Measurements from ENCODE around the gene ABT1. TPM values are rescaled to one million over a fixed set of nuclear protein-coding genes. Genes with fewer than 3 reads are reported as not detected.

The ABT1 gene
- total RNA-seq, 1 experiment from 2014 or later = 26.7 TPM

GRCh38 chr6:26593278-26594130 is 3.2 kb upstream of the ABT1 start (continued):
- TF ChIP-seq, protein P1, sequence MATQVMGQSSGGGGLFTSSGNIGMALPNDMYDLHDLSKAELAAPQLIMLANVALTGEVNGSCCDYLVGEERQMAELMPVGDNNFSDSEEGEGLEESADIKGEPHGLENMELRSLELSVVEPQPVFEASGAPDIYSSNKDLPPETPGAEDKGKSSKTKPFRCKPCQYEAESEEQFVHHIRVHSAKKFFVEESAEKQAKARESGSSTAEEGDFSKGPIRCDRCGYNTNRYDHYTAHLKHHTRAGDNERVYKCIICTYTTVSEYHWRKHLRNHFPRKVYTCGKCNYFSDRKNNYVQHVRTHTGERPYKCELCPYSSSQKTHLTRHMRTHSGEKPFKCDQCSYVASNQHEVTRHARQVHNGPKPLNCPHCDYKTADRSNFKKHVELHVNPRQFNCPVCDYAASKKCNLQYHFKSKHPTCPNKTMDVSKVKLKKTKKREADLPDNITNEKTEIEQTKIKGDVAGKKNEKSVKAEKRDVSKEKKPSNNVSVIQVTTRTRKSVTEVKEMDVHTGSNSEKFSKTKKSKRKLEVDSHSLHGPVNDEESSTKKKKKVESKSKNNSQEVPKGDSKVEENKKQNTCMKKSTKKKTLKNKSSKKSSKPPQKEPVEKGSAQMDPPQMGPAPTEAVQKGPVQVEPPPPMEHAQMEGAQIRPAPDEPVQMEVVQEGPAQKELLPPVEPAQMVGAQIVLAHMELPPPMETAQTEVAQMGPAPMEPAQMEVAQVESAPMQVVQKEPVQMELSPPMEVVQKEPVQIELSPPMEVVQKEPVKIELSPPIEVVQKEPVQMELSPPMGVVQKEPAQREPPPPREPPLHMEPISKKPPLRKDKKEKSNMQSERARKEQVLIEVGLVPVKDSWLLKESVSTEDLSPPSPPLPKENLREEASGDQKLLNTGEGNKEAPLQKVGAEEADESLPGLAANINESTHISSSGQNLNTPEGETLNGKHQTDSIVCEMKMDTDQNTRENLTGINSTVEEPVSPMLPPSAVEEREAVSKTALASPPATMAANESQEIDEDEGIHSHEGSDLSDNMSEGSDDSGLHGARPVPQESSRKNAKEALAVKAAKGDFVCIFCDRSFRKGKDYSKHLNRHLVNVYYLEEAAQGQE (IDR thresholded peaks at IDR 0.05; ENCODE audit: low read depth) = no peak
- TF ChIP-seq FOSL1 (IDR thresholded peaks at IDR 0.05; ENCODE audit: low read depth) (no peak), ZFX (IDR thresholded peaks at IDR 0.05) (no peak)

DNA sequence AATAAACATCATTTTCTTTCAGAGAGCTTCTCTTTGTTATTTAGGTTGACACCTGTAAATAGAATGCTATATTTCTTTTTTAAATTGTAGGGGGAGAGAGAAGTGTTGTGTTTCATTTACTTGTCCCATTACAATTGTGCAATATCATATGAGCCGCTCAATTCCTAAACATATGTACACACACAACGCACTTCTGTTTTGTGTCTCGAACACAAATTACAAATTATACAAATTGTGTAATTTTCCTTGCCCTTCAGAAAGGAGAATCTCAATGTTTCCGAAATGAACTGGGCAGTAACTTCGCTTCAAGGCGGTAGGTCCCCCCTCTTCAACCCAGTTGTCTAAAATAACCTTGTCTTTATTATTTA is 2.6 kb upstream of the ABT1 start:
- BruUV-seq (replicated peaks) = no TSS peak
- ChIA-PET RAD21 (ENCODE audit: low non-redundant PET in 1 of 2, low total read pairs in 2 of 2, uncharacterized antibody in 2 of 2, unreplicated experiment in 2 of 2) (interaction anchor here in 1 of 2 experiments (2.5 kb wide), 1 partner anchor 252 kb away, joined by 17 read pairs; no protein-coding TSS in a partner anchor), POLR2A (interaction anchor here (0.8 to 2.1 kb wide), 6 partner anchors 19 to 556 kb away, joined by 3 to 8 read pairs (median 6); a partner anchor contains a TSS), CTCF (interaction anchor here (0.7 to 4.2 kb wide), 9 partner anchors 12 to 279 kb away, joined by 3 to 60 read pairs (median 7); no protein-coding TSS in a partner anchor)
- Histone ChIP-seq H3K9ac (ENCODE audit: low read length) (no peak overlapping the region), H3K27me3 (ENCODE audit: insufficient read depth, low read length) (no peaks in the 10 kb centered on the region), H3K9me2 (ENCODE audit: insufficient read depth) (no peaks in the 10 kb centered on the region), H3K9me3 (ENCODE audit: control insufficient read depth in 1 of 2, insufficient read depth in 1 of 2, low read depth in 1 of 2, low read length in 2 of 2) (no peaks in the 10 kb centered on the region), H2AFZ (ENCODE audit: low read depth, low read length, poor library complexity, severe bottlenecking) (peak overlapping the region; percentile 69), H3K4me2 (ENCODE audit: low read length) (peak overlapping the region; percentile 92), H3K27ac (ENCODE audit: low read depth, low read length) (no peak overlapping the region; the same call in 1 of the 2 replicates), H3K79me2 (ENCODE audit: insufficient read depth, low read length) (peaks cover 22% of the 10 kb centered on the region), H4K20me1 (ENCODE audit: insufficient read depth) (no peaks in the 10 kb centered on the region), H3K4me3 (replicated peaks in 1 of 2; ENCODE audit: low read depth in 1 of 2, low read length in 2 of 2) (peak overlapping the region; percentile 10 to 15; a peak in 3 of 4 replicates), H3K36me3 (ENCODE audit: control insufficient read depth in 1 of 2, insufficient read depth in 2 of 2, low read length in 2 of 2) (peaks cover 0 to 6% of the 10 kb centered on the region in 2 experiments; a peak in 1 of 4 replicates), H3K4me1 (ENCODE audit: control insufficient read depth in 1 of 2, insufficient read depth in 2 of 2, low read length in 2 of 2) (peaks cover 19 to 43% of the 10 kb centered on the region in 2 experiments)
- intact Hi-C loops (cut with micrococcal nuclease) = loop anchor here (2.0 kb wide), 1 partner anchor 419 kb away; no protein-coding TSS in a partner anchor
- ATAC-seq = no peak
- no peak for DNase-seq (ENCODE audit: low read depth, low spot score)
- TF ChIP-seq, protein P1 (IDR thresholded peaks at IDR 0.05; ENCODE audit: low read depth) = no peak
- TF ChIP-seq ZNF274 (IDR thresholded peaks at IDR 0.05; ENCODE audit: low read depth, low read length) (no peak), ELF1 (IDR thresholded peaks at IDR 0.05; ENCODE audit: borderline replicate concordance, low read depth) (no peak), ZFX (IDR thresholded peaks at IDR 0.05) (no peak), SP1 (IDR thresholded peaks at IDR 0.05; ENCODE audit: low read depth) (no peak), RAD21 (IDR thresholded peaks at IDR 0.05; ENCODE audit: low read depth) (no peak), ATF3 (IDR thresholded peaks at IDR 0.05) (no peak), YY1 (IDR thresholded peaks at IDR 0.05; ENCODE audit: extremely low read depth, insufficient replicate concordance, low read depth, low read length) (no peak), SRF (IDR thresholded peaks at IDR 0.05; ENCODE audit: low read depth) (no peak), POLR2AphosphoS5 (IDR thresholded peaks at IDR 0.05; ENCODE audit: low read depth, low read length) (no peak), FOSL1 (IDR thresholded peaks at IDR 0.05; ENCODE audit: low read depth) (no peak), EZH2 (IDR thresholded peaks at IDR 0.05) (no peak), POLR2A (IDR thresholded peaks at IDR 0.05; ENCODE audit: borderline replicate concordance, extremely low read depth, insufficient read depth, insufficient read length) (no peak), CBX3 (IDR thresholded peaks at IDR 0.05; ENCODE audit: low read depth) (no peak)
- TF ChIP-seq, protein P2, sequence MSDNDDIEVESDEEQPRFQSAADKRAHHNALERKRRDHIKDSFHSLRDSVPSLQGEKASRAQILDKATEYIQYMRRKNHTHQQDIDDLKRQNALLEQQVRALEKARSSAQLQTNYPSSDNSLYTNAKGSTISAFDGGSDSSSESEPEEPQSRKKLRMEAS (IDR thresholded peaks at IDR 0.05) = no peak

Measured in HCT116 (cell line).